HG02870 (cell line): ENCODE results near the gene DMWD.
A peak's percentile ranks its signal among the peaks of the same experiment; 100 is the strongest.

Experiments used
- ATAC-seq: cut with Tn5 transposase; IDR thresholded peaks from one replicate; pipeline ENCODE4 v1.9.1; 2021; ENCODE audit warnings: mild to moderate bottlenecking, moderate library complexity; ENCODE audit not compliant: unreplicated experiment

The DMWD gene

DNA sequence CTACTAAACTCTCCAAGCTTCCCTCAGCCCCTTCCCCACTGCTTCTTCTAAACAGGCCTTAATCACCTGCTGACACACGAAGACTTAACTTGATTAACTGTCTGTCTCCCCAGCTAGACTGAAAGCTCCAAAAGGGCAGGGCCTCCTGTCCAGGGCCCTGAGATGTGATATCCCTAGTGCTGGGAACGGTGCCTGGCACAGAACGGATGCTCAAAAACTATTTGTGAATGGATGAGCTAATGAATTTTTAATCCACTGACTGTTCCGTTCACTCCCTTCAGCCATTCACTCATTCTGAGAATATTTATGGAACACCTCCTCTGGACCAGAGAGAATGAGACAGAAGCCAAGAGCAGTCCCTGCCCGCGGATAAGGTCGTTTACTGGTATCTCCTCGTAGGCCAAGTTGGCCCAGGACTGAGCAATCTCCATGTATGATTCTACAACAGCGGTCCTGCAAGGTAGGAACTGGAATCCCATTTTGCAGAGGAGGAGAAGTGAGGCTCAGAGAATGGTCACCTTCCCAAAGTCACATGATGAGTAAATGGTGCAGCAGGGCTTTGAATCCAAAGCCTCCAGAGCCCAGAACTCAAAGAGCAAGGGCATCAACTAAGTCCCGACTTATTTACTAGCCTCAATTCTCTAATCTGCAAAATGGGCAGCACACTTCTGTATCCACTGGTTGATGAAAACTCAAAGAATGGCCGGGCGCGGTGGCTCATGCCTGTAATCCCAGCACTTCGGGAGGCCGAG, 3.4 kb downstream of the DMWD start:
- no peak for ATAC-seq

DNA sequence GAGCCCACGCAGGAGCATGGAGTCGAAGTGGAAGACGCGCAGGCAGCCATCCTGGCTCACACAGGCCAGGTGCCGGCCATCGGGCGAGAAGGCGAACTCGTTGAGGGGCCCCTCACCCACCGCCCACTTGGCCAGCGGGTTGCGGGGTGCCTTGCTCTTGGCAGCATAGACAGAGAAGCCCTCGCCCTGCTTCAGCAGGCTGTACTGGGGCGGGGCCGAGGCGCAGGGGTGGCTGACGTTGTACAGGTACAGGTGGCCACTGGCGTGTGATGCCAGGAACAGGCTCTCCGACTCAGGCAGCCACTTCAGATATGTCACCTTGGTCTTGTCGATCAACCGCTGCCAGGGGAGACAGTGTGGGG, 6.1 kb downstream of the DMWD start:
- ATAC-seq: no peak

DNA sequence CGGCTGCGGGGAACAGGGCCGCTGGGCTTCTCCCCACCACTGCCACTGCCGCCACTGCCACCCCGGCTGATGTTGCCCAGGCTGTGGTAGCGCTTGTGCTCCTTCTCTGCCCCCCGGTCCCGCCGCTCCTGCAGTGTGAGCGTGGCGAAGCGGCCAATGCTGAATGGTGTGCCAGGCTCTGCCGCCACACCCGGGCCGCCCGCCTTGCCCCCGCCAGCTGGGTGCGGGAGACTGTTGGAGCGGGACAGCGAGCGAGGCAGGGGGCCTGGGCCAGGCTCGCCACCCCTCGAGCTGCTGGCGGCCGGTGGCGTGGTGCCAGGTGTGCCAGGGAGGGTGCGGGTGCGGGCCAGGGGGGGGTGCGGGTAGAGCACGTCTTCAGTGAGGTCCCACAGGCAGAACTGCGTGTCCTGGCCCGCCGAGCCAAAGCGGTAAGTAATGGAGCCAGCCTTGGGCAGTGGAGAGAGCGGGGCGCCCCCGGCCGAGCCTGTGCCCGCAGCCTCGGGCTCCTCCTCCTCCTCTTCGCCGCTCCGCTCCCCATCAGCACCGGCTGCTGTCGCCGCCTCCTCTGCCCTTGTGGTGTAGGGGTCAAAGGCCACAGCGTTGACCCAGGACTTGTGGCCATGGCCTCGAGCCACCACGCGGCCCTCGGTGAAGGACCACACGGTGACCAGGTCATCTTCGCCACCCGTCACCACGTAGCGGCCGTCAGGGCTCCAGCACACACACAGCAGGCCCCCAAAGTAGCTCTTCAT, 6.7 kb downstream of the DMWD start:
- ATAC-seq: no peak

DNA sequence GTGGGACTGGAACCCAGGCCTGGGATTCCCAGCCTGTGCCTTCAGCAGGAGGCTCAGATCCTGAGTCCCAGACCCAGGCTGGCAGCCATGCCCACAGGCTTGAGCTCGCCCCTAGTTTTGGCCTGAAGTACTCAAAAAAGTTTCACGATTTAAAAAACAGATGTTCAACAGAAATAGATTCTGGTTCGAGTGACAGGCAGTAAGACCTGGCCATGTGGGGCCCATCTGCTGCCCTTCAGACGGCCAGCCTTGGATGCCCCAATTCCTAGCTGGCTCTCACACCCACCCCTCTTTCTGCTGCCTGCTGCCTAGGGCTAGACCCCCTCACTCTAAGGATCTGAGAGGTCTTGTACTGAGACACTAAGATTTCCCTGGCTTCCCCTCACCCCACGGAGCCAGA, 7.5 kb downstream of the DMWD start:
- ATAC-seq: no peak

DNA sequence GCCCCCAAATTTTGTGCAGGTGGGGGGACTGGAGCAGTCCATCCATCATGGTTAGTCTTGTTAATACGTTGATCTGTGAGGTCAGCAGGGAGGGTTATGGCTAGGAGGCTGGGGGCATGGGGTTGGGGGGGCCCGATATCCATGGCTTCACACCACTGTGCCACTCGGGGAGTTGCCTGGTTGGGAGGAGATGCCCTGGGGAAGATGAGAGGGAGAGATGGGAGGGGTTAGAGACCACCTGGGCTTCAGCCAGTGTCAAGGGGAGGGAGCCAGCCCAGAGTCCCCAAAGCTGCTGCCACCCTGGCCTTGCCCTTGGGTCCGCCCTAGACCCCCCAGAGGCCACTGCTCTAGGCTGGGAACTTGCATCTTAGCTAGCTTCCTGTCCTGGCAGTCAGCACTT, 8.5 kb downstream of the DMWD start:
- ATAC-seq: no peak

DNA sequence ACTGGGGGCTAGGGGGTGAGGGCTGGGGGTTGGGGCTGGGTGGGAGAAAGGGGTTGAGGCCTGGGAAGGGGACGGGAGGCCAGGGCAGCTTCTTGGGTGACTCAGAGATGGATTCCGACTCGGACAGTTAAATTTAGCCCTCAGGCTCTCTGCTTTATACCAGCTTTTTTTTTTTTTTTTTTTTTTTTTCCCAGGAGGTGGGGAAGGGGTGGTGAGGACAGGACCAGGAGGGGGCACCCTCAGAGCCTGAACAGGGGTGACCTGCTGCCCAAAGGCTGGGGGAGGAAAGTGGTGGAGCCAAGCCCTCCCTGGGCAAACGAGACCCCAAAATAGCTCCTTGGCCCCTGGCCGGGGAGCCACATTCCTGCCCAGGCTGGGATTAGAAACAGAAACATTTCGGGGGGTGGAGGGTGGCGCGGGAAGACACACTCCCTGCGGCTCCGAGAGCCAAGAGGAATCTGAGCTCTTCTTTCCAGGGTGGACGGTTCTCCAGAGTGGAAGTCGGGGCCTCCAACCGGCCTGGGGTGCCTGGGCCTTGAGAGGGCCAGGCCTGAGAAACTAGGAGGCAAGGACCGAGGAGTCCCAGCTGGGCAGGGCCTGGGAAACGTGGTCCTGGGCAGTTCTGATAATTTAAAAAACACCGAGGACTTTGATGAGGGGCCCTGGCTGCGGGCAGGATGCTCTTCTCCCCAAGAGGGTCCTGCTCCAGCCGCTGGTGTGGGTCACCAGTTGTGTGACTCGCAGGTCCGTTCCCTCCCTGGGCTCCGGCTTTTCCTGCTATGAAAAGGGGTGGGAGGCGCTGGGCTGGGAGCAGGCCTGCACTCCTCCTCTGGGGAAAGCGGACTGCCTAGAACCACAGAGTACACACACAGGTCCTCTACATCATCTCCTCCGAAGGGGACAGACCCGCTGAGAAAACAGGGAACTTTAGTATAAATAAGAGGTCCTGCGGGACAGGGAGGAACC, 9.5 kb downstream of the DMWD start:
- ATAC-seq: no peak

DNA sequence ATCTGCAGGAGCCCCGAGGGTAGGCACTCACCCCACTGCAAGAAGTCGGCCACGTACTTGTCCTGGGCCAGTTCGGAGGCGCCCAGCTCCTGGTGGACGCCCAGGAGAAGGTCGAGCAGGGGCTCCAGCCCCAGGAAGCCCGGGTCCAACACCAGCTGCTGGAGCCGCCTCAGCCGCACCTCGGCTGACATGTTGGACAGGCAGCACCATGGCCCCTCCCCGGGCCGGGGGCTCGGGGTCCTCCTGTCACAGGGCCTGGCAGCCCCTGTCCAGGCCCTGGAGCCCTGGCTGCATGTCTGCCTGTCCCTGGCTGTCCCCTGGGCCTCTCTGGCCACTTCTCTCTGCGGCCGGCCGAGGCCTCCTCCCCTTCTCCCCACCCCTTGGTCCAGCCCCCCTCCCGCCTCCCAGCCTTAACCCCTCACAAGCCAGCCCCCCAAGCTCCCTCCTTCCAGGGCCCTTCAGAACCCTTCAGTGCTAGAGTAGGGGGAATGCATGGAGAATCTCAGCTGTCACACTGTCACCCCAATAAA, 10.4 kb downstream of the DMWD start, which contains the start of gene DMPK:
Gene DMPK (minus strand): TSS at position 329 of the 530 bp plus-strand sequence. CDS start 138 bp downstream, at position 191.
- ATAC-seq: no peak

DNA sequence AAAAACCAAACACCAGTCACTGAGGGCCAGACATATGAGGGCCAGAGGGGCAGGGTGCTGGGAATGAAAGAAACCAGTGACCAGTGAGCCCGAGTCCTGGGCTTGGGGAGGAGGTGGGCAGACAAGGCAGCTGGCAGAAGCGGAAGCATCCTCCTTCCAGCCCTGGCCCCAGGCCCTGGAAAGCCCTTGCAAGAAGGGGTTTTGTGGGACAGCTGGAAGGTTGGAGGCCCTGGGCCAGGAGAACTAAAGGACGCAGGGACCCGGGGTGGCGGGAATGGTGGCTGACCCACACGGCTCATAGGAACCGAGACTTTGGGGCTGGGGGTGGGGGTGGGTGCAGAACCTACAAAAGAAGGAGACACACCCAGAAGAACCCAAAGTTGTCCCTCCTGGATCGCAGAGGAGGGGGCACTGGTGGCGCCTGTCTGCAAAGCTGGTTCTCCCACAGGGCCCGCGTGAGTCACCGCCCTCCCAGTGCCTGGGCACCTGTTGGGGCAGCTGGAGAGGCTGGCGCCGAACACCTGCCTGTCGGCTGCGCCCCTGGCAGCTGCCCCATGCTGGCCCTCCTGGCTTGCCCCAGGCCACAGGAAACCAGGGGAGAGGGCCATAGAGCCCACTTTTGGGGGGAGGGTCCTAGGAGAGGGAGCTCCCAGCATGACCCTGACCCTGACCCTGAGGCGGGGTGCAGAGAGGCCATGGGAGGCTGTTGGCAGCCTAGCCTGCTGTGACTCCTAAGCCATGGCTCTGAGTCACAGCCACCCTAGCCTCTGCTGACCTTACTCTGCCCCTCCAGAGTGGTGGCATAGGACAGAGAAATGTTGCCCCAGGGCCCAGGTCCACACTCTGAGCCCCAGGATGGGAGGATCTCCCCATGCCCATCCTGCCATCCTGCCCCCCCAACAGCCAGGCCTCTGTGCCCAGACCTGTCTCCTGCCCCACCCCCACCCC, 11.2 kb downstream of the DMWD start:
- no peak for ATAC-seq

DNA sequence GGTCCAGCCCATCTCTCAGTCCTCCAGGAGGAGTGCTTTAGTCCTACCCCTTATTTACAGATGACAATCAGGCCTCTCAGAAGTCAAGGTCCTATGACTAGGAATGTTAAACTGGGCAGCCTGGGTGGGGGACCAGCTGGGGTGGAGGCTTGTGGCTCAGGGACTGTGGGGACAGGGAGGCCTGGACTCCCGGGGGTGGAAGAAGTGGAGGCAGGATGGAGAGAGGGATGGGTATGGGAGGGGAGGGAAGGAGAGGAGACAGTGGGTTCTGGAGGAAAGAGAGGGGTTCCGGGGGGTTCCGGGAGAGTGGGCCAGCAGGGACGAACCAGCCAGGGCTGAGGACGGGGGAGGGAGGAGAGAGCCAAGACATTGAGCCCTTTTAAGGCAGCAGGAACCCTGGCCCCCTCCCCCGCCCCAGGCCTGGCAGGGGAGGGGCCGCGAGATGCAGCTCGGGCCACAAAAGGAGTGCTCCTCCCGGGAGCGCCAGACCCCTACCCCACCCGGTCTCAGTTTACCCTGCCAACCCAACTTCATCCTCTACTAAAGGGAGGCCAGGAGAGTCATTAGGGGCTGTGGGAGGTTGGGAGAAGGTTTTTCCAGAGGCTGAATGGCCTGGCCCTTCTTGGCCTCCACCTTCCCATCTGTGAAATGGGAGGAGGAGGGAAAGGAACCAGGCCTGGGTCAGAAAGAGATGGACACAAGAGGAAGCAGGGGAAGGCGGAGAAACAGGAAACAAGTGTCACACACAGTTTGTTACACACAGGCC, 12.0 kb downstream of the DMWD start:
- no peak for ATAC-seq

DNA sequence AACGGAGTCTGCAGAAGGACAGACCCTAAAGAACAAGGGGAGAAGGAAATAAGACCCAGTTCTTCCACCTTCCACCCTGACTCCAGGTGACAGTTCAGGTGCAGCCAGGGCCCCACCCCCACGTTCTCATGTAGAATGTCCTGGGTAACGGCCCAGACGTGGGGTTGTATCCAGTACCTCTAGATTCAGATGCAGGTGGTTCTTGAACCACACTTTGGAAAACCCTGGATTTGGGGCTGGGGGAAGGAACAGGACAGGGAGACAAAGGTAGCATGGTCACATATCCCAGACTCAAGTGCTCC, 12.5 kb downstream of the DMWD start:
- ATAC-seq: no peak

DNA sequence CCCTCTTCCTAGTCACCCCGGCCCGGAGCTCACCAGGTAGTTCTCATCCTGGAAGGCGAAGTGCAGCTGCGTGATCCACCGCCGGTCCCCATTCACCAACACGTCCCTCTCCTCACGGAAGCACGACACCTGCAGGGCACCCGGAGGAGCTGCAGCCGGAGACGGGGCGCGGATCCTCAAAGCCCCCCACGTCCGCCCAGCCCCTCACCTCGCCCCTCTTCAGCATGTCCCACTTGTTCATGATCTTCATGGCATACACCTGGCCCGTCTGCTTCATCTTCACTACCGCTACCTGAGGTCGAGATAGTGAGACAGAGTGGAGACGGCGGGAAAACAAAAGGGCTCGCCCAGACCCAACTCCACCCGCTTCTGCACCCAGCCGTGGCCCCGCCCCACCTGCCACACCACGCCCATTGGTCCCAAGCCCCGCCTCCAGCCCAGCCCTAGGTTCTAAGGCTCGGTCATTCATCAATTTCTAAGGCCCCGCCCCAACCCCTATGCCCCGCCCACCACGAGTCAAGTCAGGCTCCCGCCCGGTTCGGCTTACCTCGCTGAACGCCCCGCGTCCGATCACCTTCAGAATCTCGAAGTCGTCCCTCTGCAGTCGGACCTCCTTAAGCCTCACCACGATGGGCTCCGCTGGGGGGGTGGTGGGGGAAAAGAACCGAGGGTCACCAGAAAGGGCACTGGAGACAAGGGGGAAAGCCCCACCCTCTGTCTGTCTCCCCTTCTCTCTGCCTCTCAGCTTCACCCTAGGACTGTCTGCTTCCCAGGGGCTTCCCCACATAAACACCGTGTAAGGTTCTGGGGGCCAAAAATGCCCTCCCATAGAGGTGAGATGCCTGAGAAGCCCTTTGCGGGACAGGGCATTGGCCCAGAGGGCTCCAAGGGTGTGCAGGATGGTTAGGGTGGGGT, 13.2 kb downstream of the DMWD start:
- peak; percentile 76 for ATAC-seq

DNA sequence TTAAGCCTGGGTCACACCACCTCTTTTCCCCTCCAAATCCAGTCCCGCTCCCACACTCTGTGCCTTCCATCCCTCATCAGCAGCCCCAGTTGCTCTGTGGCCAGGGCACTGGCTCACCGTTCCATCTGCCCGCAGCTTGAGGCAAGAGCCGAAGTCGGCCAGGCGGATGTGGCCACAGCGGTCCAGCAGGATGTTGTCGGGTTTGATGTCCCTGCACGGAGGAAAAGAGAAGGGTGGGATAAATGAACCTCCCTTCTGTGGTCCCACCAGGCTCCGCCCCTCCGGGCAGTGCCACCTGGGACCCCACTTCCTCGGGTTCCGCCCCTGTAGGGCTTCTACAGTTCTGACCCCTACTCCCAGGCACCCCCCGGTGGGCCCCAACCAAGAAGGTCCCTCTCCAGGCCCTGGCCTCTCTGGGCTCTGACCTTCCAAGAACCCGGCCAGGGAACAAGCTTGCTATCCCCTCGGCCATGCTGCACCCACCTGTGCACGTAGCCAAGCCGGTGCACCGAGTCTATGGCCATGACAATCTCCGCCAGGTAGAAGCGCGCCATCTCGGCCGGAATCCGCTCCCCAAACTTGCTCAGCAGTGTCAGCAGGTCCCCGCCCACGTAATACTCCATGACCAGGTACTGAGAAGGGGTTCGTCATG, 14.5 kb downstream of the DMWD start:
- no peak for ATAC-seq

DNA sequence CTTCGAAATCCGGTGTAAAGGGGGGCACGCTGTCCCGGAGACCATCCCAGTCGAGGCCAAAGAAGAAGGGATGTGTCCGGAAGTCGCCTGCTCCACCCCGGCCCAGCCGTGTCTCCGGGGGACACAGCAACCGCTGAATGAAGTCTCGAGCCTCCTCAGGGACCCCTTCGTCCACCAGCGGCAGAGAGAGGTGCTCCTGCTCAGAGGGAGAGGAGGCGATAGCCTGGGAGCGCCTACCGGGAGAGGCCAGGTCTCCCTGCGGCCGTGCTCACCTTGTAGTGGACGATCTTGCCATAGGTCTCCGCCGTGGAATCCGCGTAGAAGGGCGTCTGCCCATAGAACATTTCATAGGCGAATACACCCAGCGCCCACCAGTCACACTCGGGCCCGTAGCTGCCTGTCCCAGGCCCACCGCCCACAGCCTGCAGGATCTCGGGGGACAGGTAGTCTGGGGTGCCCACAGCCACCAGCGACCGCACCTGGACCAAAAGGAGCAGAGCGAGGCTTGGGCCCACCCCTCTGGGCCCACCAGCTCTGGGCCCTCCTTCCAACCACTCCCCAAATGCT, 15.2 kb downstream of the DMWD start:
- no peak for ATAC-seq

DNA sequence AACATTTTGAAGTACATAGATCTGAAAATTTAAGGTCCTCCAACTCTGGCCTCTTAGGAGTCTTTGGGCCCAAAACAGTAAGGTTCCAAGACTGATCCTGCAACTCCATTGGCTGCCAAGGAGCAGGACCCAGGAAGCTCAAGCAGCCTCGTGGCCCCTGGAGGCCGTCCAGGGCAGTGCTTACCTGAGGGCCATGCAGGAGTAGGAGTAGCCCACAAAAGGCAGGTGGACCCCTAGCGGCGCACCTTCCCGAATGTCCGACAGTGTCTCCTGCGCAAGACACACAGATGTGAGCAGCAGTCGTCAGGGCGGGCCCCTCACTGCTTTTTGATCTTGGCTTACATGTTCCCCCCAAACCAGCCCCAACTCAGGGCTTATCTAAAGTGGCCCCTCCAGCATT, 17.9 kb downstream of the DMWD start:
- ATAC-seq: no peak

DNA sequence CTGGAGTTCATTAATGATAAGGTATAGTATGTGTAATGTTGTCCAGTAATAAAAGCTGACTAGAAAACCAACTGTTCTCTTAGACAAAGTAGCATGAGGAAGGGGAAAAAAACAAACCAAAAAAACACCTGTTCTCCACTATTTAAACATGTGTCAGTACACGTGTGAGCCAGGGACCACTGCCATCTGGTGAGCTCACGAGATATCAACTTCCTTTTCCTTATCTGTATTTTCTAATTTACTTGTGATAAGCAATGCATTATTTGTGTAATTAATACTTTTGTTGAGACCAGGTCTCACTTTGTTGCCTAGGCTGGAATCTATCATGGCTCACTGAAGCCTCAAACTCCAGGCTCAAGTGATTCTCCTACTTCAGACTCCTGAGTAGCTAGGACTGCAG, 19.3 kb downstream of the DMWD start:
- ATAC-seq: no peak

DNA sequence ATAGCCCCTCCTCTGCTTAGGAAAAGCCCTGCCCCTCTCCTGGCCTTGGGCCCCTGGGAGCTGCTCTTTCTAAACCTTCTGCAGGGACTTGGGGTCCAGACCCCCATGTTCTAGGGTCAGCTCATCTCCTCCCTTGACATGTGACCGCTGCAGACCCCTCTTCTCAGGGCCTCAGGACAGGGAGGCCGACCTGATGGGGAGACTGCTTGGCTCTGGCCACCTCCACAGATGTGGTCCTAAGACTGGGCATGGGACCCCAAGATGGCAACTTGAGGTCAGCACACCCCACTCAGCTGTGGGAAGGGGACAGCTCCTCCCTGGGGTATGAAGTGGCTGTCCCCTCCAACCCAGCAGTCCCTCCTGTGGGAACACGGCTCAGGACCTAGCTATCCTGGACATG, 19.7 kb downstream of the DMWD start:
- ATAC-seq: no peak

DNA sequence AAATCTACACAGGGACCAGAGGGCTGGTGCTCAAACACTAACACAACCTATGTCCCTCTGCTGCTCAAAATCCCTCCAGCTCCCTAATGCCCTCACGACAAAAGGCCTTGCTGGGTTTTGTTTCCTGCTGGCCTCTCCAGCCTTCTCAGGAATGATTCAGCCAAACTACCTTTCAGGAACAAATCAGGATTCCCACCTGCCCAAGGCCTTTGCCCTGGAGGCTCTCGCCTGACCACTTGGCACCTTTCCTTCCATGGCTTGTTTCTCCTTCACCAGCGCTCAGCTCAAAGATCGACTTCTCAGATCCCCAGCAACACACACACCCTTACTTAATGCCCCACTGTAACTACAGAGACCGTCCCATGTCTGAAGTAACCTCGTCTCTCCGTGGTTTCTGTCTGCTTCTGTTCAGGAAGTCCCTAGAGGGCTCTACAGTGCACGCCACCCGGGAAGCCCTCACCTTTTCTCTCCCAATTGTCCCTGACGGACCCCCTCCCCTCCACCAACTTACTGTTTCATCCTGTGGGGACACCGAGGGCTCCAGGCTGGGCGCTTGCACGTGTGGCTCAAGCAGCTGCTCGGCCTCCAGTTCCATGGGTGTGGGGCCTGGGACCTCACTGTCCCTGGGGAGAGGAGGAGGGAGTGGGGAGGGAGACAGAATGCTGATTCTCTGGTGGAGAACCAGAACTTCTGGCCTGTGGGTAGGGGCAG, 20.4 kb downstream of the DMWD start:
- ATAC-seq: no peak
